GM21360 (cell line): ENCODE data around the gene MRPS10.
"Not testable (repeated sequence)": the region's sequence is repeated elsewhere in the genome, so short reads cannot be mapped to it uniquely, and the experiment has no call there.

Experiments used
- ATAC-seq: cut with Tn5 transposase; IDR thresholded peaks from one replicate; pipeline ENCODE4 v1.9.1; 2021; ENCODE audit warnings: mild to moderate bottlenecking, moderate library complexity; ENCODE audit not compliant: unreplicated experiment

MRPS10 gene

GRCh38 chr6:42212442-42212841 is 5.2 kb downstream of the MRPS10 start:
- ATAC-seq, result no peak

GRCh38 chr6:42211726-42212125 is 5.9 kb downstream of the MRPS10 start:
- no peak for ATAC-seq

GRCh38 chr6:42210551-42210950 is 7.1 kb downstream of the MRPS10 start:
- ATAC-seq, result no peak

DNA sequence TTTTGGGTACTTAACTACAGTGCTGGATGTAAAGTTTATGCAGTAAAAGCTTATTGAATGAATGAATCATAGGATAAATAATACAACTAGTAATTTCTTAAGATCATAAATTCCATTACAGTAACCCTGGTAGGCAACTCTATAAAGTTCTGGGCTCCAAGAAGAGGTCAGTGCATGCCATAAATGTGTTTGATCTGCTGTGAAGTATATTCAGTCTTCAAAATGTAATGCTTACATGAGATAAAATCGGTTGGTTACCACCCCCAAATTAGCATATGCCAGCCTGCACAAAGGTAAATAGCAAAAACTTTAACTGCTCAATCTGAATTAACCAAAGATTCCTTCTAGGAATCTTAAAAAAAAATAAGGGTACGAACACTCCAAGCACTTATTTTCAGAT is 10.1 kb downstream of the MRPS10 start:
- ATAC-seq, result not testable (repeated sequence)

GRCh38 chr6:42204768-42205282 is 12.8 kb downstream of the MRPS10 start:
- ATAC-seq, result no peak

GRCh38 chr6:42203183-42203582 is 14.5 kb downstream of the MRPS10 start:
- ATAC-seq, result no peak

GRCh38 chr6:42202131-42202915 is 15.3 kb downstream of the MRPS10 start:
- not testable (repeated sequence) for ATAC-seq

- ATAC-seq, result no peak
These were observed 16.3 kb downstream of the MRPS10 start for GRCh38 chr6:42201382-42201781.

DNA sequence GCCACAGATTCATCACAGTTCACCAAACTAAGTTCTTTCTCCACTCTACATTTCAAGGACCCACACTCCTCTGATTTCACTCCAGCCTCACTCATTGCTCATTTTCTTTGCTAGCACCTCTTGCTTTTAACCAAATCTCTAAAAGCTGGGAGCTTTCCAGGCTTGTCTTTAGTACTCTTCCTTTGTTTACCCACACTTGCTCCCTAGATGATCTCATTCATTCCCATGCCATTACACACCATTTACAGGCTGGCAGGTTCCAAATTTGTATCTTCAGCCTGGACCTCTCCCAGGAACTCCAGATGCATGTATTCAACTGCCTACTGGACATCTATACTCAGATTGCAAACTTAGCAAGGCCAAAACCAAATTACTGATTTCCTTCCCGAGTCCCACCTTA is 17.6 kb downstream of the MRPS10 start:
- no peak for ATAC-seq

DNA sequence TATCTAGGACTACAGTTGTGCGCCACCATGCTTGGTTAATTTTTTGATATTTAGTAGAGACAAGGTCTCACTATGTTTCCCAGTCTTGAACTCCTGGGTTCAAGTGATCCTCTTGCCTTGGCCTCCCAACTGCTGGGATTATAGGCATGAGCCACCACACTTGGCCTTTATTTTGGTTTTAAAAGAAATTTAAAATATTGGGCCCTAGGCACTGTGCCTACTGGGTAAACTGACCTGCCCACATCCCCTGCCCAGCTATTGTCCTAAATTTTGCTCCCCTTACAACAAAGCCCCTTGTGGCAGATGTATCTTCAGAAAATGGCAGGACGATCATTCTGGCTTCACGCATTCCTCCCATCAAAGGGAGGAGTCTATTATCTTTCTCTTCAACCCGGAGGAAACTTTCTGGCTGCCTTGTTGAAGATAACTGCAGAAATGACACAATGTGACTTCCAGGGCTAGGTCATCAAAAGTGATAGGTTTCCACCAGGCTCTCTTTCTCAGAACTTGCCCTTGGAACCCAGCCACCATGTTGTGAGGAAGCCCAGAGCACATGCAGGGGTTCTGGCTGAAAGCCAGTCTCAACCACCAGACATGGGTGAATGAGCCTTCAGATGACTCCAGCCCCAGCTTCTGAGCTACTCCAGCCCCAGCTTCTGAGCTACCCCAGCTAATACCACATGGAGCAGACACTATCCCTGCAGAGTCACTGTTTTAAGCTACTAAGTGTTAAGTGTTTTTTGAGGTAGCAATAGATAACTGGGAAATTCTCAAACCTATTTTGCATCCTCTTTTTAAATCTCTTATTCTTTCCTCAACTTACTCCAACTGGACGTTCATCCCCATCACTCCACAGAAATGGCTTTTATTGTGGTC is 18.3 kb downstream of the MRPS10 start:
- no peak for ATAC-seq

DNA sequence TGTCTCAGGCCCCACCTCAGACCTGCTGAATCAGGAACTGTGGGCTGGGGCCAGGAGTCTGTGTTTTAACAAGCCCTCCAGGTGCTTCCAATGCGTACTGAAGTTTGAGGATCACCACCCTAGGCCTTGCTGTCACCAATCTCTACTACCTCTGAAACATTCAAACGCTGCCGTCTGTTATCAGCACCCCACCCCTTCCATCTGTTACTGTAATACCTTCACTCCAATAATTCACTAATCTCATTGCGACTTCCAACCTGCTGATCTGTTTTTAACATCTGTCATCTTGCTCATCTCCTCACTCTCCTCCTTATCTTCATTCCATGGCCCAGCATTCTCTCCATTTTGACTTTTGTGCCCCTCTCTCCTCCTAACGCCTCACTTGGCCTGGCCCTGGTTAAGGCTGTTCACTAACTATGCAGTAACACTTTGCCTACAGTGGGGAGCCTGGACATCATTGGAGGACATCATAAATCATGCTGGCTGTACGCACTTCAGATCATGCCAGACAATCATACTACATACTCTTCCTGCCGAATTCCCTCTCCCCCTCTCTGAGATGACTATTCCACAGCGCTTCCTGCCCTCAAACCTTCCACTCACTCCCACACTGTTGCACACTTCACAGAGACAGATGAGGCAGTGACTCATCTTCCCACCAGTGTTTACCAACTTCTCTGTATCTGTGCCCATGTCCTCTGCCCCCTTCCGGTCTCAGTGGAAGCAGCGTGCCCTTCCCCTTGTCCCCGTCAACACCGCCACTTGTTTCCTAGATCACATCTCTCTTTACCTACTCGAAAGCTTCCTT is 19.9 kb downstream of the MRPS10 start:
- no peak for ATAC-seq

DNA sequence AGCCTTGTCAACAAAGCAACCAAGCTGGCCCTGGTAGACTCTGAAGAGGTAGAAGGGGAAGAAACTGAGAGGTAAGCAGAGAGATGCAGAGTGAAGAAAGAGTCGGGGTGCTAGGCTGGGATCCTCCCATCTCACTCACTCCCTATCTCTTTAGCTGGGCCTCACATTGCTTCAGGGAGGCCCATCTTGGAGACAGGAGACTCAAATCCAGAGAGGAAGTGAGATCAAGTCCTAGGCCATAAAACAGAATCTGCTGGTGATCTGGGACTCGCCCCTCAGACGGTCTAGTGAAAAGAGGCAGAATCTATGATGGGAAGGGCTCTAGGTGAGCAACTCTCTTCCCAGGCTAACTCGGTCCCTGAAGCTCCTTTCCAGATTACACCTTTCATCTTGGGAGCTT is 22.2 kb downstream of the MRPS10 start:
- ATAC-seq, result no peak

DNA sequence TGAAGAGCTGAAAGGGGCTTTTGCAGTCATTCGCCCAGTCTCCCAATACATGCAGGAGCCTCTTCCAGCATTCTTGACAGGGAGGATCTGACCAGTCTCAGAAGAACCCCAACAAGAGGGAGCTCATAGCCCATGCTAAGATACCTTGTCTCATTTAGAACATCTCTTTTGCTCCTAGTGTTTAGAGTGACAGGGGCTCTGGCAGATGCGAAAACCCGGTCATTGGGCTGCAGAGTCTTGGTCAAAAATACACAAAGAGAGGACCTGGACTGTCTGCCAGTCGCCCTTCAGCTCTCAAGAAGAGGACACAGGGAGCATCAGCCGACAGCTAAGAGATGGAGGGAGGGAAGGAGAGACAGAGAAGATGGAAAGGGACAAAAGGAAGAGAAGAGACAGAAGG is 23.6 kb downstream of the MRPS10 start:
- ATAC-seq, result no peak

- no peak for ATAC-seq
These were observed 24.2 kb downstream of the MRPS10 start for GRCh38 chr6:42193491-42193894.

GRCh38 chr6:42192385-42192784 is 25.3 kb downstream of the MRPS10 start:
- not testable (repeated sequence) for ATAC-seq

- no peak for ATAC-seq
These were observed 27.0 kb downstream of the MRPS10 start for GRCh38 chr6:42190554-42191183.

GRCh38 chr6:42188406-42188805 is 29.3 kb downstream of the MRPS10 start:
- ATAC-seq, result no peak

DNA sequence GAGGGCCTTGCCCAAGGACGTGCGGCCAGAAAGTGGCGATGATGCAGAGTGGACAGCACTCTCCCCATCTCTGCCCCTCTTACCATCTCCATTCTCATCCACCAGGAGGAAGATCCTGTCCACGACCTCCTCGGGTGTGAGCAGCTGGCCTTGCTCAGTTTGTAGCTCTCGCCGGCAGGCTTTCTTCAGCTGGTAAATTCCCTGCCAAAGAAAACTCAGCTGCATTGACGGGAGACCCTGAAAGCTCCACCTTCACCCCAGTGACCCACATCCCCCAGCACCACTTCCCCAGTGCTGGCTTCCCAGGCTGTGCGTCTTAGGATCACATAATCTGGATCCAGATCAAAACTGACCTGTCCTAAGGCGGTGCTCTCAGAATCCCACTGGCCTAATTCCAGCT is 32.1 kb downstream of the MRPS10 start:
- no peak for ATAC-seq

DNA sequence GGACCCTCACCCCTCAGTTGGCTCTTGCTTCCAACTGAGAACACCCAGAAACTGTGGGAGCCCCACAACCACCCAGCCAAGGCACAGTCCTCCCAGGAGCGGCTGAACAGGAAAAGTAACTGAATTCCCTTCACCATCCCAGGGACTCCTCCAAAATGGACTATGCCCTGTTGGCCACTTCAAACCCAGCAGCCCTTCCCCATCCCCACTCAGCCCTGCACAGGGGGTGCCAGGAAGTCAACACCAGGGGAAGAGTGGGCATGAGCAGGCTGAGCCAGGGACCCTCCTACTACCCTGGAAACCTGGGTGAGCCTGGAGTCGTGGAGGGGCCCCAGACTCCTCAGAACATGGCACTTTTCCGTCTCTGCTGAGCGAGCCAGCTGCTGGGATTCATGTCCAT is 33.2 kb downstream of the MRPS10 start:
- ATAC-seq, result no peak

GRCh38 chr6:42182101-42182500 is 35.6 kb downstream of the MRPS10 start:
- ATAC-seq, result no peak

DNA sequence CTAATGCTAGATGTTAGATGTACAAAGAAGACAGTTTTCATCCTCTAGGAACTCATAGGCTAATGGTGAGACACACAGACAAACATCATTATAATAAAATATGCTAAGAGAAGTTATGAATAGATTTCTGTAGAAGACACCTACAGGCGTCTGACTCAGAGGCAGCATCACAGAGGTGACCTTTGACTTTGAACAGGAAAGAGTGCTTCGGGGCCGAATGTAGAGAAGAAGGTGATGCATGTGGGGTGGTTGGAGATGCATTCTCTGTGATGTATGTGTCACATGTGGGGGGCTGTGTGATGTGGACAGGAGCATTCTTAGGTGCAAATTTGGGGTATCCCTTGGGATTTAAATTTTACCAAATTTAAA is 37.7 kb downstream of the MRPS10 start:
- no peak for ATAC-seq
